ENCODE data around the gene DEPP1.

DNA sequence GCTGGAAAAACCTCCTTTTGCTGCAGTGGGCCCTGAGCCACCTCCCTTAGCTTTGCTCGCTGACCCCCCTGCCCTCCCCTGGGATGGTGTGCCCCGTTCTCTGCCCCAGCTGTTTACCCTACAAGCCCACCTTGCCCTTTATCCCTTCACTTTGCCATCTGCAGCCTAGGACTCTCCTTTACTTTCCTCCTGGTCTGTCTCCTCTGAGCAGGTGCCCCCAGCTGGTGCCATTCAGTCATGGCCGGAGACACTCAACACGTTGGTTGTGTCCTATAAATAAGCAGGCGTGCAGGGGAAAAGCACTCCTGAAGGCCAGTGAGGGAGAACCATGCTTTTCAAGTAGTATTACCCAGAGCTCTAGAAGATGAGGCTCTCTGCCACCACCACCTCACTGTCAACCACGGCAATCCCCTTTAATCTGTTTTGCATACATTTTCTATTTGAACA is 12.9 kb downstream of the DEPP1 start:
- TF ChIP-seq, protein P1, sequence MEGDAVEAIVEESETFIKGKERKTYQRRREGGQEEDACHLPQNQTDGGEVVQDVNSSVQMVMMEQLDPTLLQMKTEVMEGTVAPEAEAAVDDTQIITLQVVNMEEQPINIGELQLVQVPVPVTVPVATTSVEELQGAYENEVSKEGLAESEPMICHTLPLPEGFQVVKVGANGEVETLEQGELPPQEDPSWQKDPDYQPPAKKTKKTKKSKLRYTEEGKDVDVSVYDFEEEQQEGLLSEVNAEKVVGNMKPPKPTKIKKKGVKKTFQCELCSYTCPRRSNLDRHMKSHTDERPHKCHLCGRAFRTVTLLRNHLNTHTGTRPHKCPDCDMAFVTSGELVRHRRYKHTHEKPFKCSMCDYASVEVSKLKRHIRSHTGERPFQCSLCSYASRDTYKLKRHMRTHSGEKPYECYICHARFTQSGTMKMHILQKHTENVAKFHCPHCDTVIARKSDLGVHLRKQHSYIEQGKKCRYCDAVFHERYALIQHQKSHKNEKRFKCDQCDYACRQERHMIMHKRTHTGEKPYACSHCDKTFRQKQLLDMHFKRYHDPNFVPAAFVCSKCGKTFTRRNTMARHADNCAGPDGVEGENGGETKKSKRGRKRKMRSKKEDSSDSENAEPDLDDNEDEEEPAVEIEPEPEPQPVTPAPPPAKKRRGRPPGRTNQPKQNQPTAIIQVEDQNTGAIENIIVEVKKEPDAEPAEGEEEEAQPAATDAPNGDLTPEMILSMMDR (conservative IDR thresholded peaks at IDR 0.05; ENCODE audit: low read depth, low read length), result no peak
- no peak for TF ChIP-seq EZH2 (IDR thresholded peaks at IDR 0.05; ENCODE audit: borderline replicate concordance, low read depth, low read length, poor library complexity, severe bottlenecking)

Data from A673 (cell line).